ENCODE data around the gene IL19. TPM values are rescaled to one million over a fixed set of nuclear protein-coding genes. Genes with fewer than 3 reads are reported as not detected.

The IL19 gene
- total RNA-seq, 1 donor from 2014 or later: not detected

DNA sequence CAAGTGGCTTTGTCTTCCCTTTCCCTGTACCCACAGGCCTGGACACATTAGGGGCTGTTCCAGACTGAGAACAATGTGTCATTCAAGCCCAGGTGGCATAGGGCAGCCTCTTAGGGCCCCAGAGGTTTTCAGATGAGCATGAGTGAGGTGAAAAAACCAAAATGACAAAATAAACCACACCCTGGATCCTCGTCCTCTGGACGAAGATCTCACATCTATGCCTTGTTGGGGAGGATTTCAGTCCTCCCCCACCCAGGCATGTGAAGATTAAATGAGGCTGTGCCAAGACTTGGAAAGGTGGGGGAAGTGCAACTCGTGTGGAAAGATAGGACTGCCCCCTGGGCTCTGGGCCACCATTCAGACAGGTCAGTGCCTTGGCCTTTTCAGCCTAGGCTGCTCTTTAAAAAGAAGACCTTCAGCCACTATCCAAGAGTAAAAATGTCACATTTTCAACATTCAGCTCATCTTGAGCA is 32.8 kb upstream of the IL19 start:
- Mint-ChIP-seq H3K4me1 (ENCODE audit: low read depth) (peaks cover 2% of the 10 kb centered on the region), H3K4me3 (ENCODE audit: low read depth) (no peak overlapping the region), H3K27ac (peak overlapping the region; percentile 52), H3K9me3 (ENCODE audit: low read depth) (no peaks in the 10 kb centered on the region), H3K36me3 (ENCODE audit: insufficient read depth) (peaks cover 6% of the 10 kb centered on the region), H3K27me3 (no peaks in the 10 kb centered on the region)
- TF ChIP-seq, protein P1, sequence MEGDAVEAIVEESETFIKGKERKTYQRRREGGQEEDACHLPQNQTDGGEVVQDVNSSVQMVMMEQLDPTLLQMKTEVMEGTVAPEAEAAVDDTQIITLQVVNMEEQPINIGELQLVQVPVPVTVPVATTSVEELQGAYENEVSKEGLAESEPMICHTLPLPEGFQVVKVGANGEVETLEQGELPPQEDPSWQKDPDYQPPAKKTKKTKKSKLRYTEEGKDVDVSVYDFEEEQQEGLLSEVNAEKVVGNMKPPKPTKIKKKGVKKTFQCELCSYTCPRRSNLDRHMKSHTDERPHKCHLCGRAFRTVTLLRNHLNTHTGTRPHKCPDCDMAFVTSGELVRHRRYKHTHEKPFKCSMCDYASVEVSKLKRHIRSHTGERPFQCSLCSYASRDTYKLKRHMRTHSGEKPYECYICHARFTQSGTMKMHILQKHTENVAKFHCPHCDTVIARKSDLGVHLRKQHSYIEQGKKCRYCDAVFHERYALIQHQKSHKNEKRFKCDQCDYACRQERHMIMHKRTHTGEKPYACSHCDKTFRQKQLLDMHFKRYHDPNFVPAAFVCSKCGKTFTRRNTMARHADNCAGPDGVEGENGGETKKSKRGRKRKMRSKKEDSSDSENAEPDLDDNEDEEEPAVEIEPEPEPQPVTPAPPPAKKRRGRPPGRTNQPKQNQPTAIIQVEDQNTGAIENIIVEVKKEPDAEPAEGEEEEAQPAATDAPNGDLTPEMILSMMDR (IDR thresholded peaks at IDR 0.05; ENCODE audit: unreplicated experiment): no peak
- no peak for DNase-seq (ENCODE audit: low spot score, unreplicated experiment)

- no peak overlapping the region for H3K27ac Mint-ChIP-seq
- peaks cover 3% of the 10 kb centered on the region for H3K36me3 Mint-ChIP-seq (ENCODE audit: insufficient read depth)
- H3K9me3 Mint-ChIP-seq (ENCODE audit: low read depth): no peaks in the 10 kb centered on the region
- no peak overlapping the region for H3K4me3 Mint-ChIP-seq (ENCODE audit: low read depth)
- DNase-seq (ENCODE audit: low spot score, unreplicated experiment): no peak
- no peaks in the 10 kb centered on the region for H3K27me3 Mint-ChIP-seq
- H3K4me1 Mint-ChIP-seq (ENCODE audit: low read depth): peaks cover 2% of the 10 kb centered on the region
- TF ChIP-seq, protein P1 (IDR thresholded peaks at IDR 0.05; ENCODE audit: unreplicated experiment): peak; percentile 55
These were observed 31.9 kb upstream of the IL19 start for GRCh38 chr1:206738370-206739366.

DNA sequence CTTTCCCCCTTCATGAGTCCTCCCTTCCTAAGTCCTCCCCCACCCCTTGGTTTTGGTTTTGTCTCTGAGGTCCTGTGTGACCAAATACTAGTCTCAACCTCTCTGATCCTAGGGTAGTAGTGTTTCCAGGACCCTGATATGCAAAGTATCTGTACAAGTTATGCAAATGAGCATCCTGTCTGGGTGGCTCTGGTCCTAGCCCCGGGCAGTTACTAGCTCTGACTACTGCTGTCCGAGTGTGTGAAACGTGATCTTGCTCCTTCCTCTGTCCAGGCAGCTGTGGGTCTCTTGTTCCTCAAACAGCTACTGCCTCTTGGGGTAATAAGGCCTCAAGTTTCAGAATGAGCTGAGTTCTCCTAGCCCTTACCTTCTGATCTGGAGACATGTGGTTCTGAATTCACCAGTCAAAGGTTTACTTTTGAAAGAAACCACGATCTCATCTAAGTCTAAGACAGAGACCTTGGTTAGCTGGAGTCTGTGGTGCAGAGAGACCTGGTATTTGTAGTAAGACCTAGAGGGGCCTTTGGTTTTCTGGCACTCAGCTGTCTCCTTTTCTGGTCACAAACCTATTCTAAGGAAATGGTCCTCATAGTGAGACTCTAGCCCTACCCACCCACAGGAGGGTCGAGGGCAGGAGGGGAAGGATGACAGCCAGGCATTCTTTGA is 31.0 kb upstream of the IL19 start:
- no peak for DNase-seq (ENCODE audit: low spot score, unreplicated experiment)
- H3K9me3 Mint-ChIP-seq (ENCODE audit: low read depth): no peaks in the 10 kb centered on the region
- H3K27me3 Mint-ChIP-seq: peaks cover 3% of the 10 kb centered on the region
- H3K4me3 Mint-ChIP-seq (ENCODE audit: low read depth): no peak overlapping the region
- peaks cover 2% of the 10 kb centered on the region for H3K4me1 Mint-ChIP-seq (ENCODE audit: low read depth)
- H3K27ac Mint-ChIP-seq: no peak overlapping the region
- TF ChIP-seq, protein P1 (IDR thresholded peaks at IDR 0.05; ENCODE audit: unreplicated experiment): no peak
- peaks cover 3% of the 10 kb centered on the region for H3K36me3 Mint-ChIP-seq (ENCODE audit: insufficient read depth)

GRCh38 chr1:206741142-206741701 is 29.4 kb upstream of the IL19 start:
- Mint-ChIP-seq H3K36me3 (ENCODE audit: insufficient read depth) (no peaks in the 10 kb centered on the region), H3K4me1 (ENCODE audit: low read depth) (peaks cover 2% of the 10 kb centered on the region)

More at GRCh38 chr1:206741142-206741701, 29.4 kb upstream of the IL19 start:
- Mint-ChIP-seq H3K27me3 (peaks cover 4% of the 10 kb centered on the region), H3K4me3 (ENCODE audit: low read depth) (no peak overlapping the region), H3K27ac (no peak overlapping the region), H3K9me3 (ENCODE audit: low read depth) (no peaks in the 10 kb centered on the region)
- TF ChIP-seq, protein P1 (IDR thresholded peaks at IDR 0.05; ENCODE audit: unreplicated experiment): no peak
- DNase-seq (ENCODE audit: low spot score, unreplicated experiment): no peak
